GM12873 (cell line): ENCODE measurements around the gene KCTD7.

ENCODE experiments used
- TF ChIP-seq, protein P1 (sequence below): IDR thresholded peaks from 2 replicates; pipeline ENCODE4 v1.5.1; 2012; ENCODE audit warnings: low read depth, mild to moderate bottlenecking, moderate library complexity, low read length, control low read depth; ENCODE audit not compliant: insufficient read depth; ENCODE audit errors: missing control alignments

The KCTD7 gene

DNA sequence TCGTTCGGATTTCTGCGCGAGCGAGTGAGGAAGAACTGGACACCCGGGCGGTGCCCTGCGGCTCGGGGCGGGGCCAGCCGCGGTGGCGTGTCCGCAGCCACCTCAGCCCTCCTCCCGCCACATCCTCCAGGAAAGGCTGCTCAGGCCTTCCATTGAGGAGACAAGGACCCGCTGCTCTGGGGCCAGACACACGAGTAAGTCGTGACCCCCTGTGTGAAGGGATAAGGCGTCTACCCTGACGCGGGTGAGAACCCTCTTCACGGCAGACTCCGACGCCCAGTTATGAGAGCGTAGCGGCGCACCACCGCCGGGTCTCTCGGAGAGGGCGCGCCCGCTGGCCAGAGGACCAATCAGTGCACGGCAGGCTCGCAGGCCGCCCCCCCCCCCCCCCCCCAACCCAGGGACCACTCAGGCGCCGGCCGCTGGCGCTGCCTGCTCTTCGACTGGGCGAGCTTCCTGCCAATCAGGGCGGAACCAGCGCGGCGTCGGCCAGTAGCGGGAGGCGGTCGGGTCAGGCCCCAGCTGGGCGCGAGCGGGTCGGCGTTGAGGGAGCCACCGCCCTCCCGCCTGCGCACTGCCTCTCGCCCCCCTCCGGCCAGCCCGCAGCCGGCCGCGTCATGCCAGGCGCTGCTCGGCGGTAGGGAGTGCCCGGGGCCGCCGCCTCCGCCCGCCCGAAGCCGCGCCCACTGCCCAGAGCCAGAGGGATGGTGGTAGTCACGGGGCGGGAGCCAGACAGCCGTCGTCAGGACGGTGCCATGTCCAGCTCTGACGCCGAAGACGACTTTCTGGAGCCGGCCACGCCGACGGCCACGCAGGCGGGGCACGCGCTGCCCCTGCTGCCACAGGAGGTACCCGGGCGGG, at the start of gene KCTD7:
Gene KCTD7, plus strand, starts transcription at position 521 of the 861 bp plus-strand sequence. Its CDS starts 184 bp downstream, at position 705.
- TF ChIP-seq, protein P1, sequence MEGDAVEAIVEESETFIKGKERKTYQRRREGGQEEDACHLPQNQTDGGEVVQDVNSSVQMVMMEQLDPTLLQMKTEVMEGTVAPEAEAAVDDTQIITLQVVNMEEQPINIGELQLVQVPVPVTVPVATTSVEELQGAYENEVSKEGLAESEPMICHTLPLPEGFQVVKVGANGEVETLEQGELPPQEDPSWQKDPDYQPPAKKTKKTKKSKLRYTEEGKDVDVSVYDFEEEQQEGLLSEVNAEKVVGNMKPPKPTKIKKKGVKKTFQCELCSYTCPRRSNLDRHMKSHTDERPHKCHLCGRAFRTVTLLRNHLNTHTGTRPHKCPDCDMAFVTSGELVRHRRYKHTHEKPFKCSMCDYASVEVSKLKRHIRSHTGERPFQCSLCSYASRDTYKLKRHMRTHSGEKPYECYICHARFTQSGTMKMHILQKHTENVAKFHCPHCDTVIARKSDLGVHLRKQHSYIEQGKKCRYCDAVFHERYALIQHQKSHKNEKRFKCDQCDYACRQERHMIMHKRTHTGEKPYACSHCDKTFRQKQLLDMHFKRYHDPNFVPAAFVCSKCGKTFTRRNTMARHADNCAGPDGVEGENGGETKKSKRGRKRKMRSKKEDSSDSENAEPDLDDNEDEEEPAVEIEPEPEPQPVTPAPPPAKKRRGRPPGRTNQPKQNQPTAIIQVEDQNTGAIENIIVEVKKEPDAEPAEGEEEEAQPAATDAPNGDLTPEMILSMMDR = no peak

DNA sequence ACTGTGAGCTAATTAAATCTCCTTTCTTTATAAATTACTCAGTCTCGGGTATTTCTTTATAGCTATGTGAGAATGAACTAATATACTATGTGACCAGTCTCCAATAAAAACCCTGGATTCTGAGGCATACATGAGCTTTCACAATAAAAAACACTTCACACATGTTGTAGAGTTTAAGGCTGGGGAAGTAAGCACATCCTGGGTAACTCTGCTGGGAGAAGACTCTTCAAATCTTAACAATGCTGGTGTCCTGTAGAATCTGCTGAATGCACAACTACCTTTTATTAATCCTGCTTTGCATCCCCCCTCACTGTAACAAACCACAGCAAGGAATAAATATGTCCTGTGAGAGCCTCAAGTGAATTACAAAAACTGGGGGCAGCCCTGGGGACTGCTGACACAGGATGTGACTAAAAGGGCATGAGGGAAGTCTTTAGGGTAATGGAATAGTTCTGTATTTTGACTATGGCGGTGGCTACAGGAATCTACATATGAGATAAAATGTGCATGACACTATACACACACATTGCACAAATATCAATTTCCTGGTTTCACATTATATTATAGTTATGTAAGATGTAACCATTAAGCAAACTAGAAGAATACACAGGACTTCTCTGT, 45.1 kb upstream of the KCTD7 start:
- TF ChIP-seq, protein P1 = no peak

DNA sequence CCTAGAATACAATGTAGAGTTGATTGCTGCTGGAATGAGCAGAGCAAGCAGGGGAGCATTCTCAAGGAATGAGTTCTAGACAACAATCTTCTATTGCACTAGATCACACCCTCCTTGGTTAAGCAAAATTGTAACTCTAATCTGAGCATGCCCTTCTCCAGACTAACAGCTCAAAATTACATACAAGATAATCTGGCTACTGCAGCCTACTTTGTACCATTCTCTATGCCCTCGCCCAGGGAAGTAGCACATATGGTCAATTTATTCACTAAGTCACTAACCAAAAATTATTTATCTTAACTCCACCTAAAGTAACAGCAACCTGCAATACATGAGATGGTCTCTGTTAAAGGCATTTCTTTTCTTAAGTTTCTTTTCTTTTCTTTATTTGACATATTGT, 42.5 kb upstream of the KCTD7 start:
- TF ChIP-seq, protein P1 = no peak

DNA sequence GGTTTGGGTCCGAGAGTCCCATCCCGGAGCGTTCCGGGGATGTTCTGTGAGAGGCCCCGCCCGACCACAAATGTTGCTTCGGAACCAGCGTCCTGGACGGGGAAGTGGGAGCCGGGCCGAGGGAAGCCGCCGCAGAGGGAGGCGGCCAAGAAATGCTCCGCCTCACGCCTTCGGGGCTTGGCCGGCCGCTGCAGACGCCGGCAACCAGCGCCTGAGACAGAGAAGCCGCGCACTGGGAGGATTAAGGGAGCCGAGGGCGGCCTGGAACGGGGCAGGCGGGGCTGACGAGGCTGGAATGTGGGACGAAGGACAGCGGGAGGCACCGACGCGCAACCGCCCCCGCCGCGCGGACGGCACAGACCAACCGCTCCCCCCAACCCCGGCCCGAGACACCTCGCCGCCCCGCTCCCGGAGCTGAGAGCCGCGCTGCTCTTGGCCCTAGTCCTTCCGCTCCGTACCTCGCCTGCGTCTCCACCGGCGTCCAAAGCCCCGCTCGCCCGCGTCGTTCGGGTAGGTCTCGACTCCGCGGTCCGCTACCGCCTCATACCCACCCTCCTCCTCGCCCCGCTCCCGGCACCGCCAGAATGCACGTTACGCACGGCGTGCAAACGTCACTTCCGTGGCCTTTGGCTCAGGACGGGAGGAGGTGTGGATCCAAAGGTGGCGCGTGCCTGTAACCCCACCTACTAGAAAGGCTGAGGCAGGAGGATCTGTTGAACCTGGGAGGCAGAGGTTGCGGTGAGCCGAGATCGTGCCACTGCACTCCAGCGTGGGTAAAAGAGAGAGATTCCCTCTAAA, 36.7 kb upstream of the KCTD7 start:
- TF ChIP-seq, protein P1 = no peak

DNA sequence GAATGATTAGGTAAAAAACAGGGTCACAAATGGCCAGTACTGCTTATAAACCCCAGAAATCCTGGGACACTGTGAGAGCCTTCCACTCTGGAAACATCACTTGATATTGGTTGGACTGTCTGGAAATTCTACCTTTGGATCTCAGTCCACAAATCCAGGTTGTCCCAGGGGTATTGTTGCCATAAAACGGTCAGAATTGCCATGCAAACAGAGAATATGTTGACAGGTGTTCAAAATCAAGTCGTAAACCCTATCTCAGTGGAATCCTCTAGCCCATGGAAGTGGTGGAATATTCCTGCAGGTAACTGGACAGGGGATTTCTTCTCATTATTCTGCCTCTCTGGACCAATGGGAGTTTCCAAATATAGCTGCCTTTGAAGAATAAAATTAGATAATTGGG, 31.2 kb upstream of the KCTD7 start:
- TF ChIP-seq, protein P1 = no peak

DNA sequence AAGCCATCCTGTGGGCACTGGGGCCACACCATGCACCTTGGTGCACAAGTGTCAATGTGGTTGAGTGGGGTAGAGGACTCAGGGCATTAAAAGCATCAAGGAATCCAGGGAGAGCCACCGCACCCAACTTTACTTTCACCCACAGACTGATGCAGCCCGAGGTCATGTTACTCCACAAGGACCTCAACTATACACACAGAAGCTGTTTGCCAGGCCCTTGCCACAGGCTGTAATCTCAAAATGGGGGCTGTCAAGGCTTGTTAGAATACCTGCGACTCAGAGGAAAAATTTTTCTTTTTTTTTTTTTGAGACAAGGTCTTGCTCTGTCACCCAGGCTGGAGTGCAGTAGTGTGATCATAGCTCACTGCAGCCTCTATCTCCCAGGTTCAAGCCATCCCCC, 26.5 kb upstream of the KCTD7 start:
- TF ChIP-seq, protein P1 = no peak

DNA sequence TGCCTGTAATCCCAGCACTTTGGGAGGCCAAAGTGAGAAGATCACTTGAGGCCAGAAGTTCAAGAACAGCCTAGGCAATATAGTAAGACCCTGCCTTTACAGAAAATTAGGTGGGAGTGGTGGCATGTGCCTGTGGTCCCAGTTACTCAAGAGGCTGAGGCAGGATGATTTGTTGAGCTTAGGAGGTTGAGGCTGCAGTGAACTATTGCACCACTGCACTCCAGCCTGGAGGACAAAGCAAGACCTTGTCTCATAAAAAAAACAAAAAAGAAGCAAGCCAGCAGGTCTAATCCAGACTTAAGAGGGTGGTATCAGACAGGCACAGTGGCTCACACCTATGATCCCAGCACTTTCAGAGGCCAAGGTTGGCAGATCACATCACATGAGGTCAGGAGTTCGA, 24.5 kb upstream of the KCTD7 start:
- TF ChIP-seq, protein P1 = no peak
